Astrocyte of the cerebellum (primary cell): ENCODE results near the gene RSKR.

Experiments used
- DNase-seq: peaks from one replicate; pipeline ENCODE4 v3.0.0-alpha.2; 2011; ENCODE audit warnings: low read depth
- H3K4me3 ChIP-seq: 2 replicates; pipeline ENCODE4 v1.5.1; 2011; ENCODE audit warnings: mild to moderate bottlenecking, low read depth, low read length, moderate library complexity
- CTCF ChIP-seq: IDR thresholded peaks from 2 replicates; pipeline ENCODE4 v1.5.1; 2012; ENCODE audit warnings: low read length, low read depth, moderate library complexity, mild to moderate bottlenecking; ENCODE audit errors: missing control alignments
- in situ Hi-C: cut with HindIII; loops from 2 replicates; pipeline ENCODE4 v1.10.0; 2017; ENCODE audit warnings: low sequenced_read_pairs

RSKR gene

GRCh38 chr17:28641579-28641978, 27.6 kb upstream of the RSKR start:
- DNase-seq = no peak
- in situ Hi-C loops = no loop called here
- H3K4me3 ChIP-seq = no peak overlapping the region
- TF ChIP-seq CTCF = no peak

GRCh38 chr17:28635506-28635905, 21.5 kb upstream of the RSKR start:
- no peak for TF ChIP-seq CTCF
- H3K4me3 ChIP-seq = no peak overlapping the region
- no peak for DNase-seq
- in situ Hi-C loops = no loop called here

GRCh38 chr17:28634206-28634865, 20.4 kb upstream of the RSKR start:
- H3K4me3 ChIP-seq = no peak overlapping the region
- no peak for TF ChIP-seq CTCF
- in situ Hi-C loops = no loop called here
- DNase-seq = no peak

GRCh38 chr17:28626818-28627217, 12.8 kb upstream of the RSKR start:
- no peak overlapping the region for H3K4me3 ChIP-seq
- TF ChIP-seq CTCF = no peak
- in situ Hi-C loops = no loop called here
- no peak for DNase-seq

- in situ Hi-C loops = no loop called here
- no peak overlapping the region for H3K4me3 ChIP-seq
- DNase-seq = no peak
- TF ChIP-seq CTCF = no peak
Measured at GRCh38 chr17:28624148-28624547, 10.2 kb upstream of the RSKR start.

GRCh38 chr17:28623696-28624095, 9.7 kb upstream of the RSKR start:
- H3K4me3 ChIP-seq = no peak overlapping the region
- in situ Hi-C loops = no loop called here
- TF ChIP-seq CTCF = no peak
- no peak for DNase-seq
